T-helper 2 cell treated with Interferon-gamma antibody and Interleukin-4, amounts not matched to agents 100 ng/mL and 5 ng/mL, for 36 hours (primary cell): ENCODE measurements around the gene PFN4. TPM values are rescaled to one million over a fixed set of nuclear protein-coding genes. Genes with fewer than 3 reads are reported as not detected.
"Not testable (repeated sequence)": the region's sequence is repeated elsewhere in the genome, so short reads cannot be mapped to it uniquely, and the experiment has no call there.

Source experiments
- intact Hi-C: fragments of 100-400 bp; cut with micrococcal nuclease; formaldehyde crosslinking; loops from one replicate; pipeline ENCODE4 v1.15.1; 2023
- total RNA-seq: library from RNA; stranded (reverse); gene quantifications from 2 replicates; pipeline ENCODE4 v1.2.3, GENCODE V29; 2022

Gene PFN4
- total RNA-seq, 1 donor from 2014 or later: not detected

- intact Hi-C loops: no loop called here
These were observed 8.1 kb downstream of the PFN4 start for GRCh38 chr2:24115057-24115456.

DNA sequence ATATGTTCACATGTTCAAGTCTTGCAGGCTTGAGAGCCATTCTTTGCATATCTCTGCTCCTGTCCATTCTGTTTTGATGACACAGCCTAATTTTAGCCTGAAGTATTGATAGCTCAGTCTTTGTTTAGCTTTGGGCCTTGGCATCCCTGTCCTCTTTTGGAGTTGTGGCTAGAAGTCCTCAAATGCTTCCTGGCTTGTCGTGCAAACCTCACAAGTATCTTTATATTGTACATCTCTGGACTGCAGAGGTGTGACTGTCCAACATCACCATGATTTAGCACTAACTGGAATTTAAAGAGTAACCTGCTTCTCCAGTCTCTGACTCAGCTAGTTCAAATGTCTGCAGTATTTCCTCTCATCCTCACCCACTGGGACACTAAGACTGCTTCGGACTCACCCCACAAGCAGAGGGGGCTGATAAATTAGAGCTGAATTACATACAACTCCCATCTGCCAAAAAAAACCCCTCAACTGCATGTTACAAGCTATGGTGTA is 11.7 kb downstream of the PFN4 start:
- intact Hi-C loops: no loop called here

- intact Hi-C loops: no loop called here
These were observed 12.4 kb downstream of the PFN4 start for GRCh38 chr2:24110660-24111303.

DNA sequence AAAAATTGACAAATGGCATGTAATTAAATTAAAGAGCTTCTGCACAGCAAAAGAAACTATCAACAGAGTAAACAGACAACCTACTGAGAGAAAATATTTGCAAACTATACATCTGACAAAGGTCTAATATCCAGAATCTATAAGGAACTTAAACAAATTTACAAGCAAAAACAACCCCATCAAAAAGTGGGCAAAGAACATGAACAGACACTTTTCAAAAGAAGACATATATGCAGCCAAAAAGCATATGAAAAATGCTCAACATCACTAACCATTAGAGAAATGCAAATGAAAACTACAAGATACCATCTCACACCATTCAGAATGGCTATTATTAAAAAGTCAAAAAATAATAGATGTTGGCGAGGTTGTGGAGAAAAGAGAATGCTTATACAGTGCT is 13.7 kb downstream of the PFN4 start:
- intact Hi-C loops: not testable (repeated sequence)

GRCh38 chr2:24107336-24107735 is 15.8 kb downstream of the PFN4 start:
- intact Hi-C loops: no loop called here

- intact Hi-C loops: no loop called here
These were observed 16.3 kb downstream of the PFN4 start for GRCh38 chr2:24106786-24107185.

DNA sequence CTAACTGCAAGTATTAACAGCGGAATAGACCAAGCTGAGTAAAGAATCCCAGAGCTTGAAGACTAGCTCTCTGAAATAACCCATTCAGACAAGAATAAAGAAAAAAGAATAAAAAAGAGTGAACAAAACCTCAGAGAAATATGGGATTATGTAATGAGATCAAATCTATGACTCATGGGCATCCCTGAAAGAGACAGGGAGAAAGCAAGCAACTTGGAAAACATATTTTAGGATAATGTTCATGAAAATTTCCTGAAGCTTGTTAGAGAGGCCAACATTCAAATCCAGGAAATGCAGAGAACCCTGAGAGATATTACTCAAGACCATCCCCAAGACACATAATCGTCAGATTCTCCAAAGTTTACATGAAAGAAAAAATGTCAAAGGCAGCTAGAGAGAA is 17.3 kb downstream of the PFN4 start:
- intact Hi-C loops: no loop called here

DNA sequence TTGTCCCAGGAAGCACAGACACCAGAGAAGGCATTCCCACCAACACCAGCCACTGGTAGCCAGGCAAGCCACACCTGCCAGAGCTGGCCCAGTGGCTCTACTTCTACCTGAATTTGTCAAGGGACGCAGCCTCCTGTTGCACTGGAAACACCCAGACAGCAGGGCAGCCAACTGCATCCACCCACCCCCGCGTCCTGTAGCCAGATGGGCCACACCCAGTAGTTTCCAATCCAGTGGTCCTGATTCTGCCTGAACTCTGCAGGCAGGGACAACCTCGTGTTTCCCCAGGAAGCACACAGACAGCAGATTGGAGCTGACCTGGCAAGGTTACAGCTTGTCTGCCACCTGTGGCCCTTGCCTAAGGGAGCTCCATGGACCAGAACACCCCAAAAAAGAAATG is 18.2 kb downstream of the PFN4 start:
- intact Hi-C loops: no loop called here

DNA sequence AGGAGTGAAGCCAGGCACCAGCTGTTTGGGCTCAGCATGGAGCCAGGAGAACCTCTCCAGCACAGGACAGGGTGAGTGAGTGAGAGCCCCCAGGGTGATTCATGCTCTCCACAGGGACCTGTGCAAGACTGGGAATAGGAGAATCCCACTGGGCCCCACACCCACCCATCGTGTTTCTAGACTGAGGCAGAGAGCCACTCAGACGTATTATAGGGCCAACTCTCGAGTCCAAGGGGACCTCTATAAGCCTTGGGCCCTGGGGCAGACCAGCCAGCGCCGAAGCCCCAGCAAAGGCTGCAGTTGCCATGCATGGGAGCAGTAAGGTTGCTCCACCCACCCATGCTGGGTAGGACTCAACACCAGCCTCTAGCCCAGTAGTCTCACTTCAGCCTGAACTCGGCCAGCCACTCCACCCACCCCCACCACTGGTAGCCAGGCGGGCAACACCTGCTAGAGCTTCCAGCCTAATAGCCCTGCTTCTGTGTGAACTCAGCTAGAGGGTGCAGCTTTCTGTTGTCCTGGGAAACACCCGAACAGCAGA is 19.0 kb downstream of the PFN4 start:
- intact Hi-C loops: no loop called here

GRCh38 chr2:24102677-24103076 is 20.5 kb downstream of the PFN4 start:
- intact Hi-C loops: no loop called here

DNA sequence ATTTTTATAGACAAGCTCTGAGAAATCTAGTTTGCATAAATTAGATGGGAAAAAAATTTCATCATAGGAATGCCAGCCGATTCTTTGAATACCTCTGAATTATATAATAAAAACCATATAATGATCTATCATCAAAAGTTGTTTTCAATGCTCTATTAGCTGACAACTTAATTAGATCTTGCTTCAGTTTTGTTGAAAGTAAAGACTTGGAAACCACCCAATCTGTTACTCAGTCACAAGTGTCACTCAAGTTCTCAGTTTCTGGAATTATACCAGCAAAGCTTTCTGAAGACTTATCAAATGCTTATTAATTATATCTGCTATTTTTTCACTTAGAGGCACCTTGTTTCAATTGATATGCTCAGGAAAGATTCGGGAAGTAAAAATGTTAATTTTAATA is 21.1 kb downstream of the PFN4 start:
- intact Hi-C loops: no loop called here

DNA sequence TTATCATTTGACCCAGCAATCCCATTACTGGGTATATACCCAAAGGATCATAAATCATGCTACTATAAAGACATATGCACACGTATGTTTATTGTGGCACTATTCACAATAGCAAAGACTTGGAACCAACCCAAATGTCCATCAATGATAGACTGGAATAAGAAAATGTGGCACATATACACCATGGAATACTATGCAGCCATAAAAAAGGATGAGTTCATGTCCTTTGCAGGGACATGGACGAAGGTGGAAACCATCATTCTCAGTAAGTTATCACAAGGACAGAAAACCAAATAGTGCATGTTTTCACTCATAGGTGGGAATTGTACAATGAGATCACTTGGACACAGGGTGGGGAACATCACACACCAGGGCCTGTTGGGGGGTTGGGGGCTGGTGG is 22.4 kb downstream of the PFN4 start:
- intact Hi-C loops: not testable (repeated sequence)

GRCh38 chr2:24095171-24095677 is 27.9 kb downstream of the PFN4 start:
- intact Hi-C loops: not testable (repeated sequence)

DNA sequence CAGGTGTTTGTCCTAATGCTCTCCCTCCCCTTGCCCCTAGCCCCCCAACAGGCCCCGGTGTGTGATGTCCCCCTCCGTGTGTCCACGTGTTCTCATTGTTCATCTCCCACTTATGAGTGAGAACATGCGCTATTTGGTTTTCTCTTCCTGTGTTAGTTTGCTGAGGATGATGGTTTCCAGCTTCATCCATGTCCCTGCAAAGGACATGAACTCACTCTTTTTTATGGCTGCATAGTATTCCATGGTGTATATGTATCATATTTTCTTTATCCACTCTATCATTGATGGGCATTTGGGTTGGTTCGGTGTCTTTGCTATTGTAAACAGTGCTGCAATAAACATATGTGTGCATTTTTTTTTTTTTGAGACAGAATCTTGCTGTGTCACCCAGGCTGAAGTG is 29.9 kb downstream of the PFN4 start:
- intact Hi-C loops: not testable (repeated sequence)

GRCh38 chr2:24088821-24089359 is 34.2 kb downstream of the PFN4 start:
- intact Hi-C loops: no loop called here

DNA sequence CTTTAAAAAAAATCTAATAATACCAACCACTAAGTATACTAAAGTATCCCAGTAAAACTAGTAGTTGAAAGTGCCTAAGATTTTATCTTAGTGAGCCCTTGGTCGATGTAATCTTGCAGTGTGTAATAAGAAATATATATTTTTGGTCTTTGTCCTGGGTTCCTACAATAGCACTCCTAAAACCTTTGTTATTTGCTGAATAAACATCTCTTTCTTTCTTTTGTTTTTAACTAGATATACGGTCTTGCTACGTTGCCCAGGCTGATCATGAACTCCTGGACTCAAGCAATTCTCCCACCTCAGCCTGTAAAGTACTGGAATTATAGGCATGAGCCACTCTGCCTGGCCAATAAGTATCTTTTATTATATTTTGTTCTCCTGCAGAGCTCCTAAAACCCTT is 36.1 kb downstream of the PFN4 start:
- intact Hi-C loops: no loop called here

DNA sequence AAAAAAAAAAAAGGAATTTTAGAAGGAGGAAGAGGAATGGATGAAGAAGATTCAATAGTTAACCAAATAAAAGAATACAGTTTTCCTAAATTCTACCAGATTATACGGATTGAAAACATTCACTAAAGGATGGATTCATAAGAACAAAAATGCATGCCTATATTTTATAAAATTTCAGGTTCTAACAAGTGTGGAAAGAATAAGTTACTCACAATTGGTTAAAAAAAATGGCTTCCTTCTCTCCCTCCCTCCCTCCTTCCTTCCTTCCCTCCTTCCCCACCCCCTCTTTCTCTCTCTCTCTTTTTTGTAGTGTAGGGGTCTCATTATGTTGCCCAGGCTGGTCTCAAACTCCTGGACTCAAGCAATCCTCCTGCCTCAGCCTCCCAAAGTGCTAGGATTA is 36.9 kb downstream of the PFN4 start:
- intact Hi-C loops: no loop called here

GRCh38 chr2:24085200-24085489 is 38.0 kb downstream of the PFN4 start:
- intact Hi-C loops: loop anchor here (2.0 kb wide), 2 partner anchors 38 to 298 kb away; partner anchors contain the start of gene WDCP

- intact Hi-C loops: loop anchor here (1.0 to 2.0 kb wide), 5 partner anchors 8 to 298 kb away; partner anchors contain the start of genes SF3B6 and WDCP
These were observed 38.5 kb downstream of the PFN4 start, which contains the start of gene TP53I3 for GRCh38 chr2:24084386-24085199. TP53I3 (minus strand) TSS chr2:24084834; CDS start chr2:24084326, 508 bp downstream.

DNA sequence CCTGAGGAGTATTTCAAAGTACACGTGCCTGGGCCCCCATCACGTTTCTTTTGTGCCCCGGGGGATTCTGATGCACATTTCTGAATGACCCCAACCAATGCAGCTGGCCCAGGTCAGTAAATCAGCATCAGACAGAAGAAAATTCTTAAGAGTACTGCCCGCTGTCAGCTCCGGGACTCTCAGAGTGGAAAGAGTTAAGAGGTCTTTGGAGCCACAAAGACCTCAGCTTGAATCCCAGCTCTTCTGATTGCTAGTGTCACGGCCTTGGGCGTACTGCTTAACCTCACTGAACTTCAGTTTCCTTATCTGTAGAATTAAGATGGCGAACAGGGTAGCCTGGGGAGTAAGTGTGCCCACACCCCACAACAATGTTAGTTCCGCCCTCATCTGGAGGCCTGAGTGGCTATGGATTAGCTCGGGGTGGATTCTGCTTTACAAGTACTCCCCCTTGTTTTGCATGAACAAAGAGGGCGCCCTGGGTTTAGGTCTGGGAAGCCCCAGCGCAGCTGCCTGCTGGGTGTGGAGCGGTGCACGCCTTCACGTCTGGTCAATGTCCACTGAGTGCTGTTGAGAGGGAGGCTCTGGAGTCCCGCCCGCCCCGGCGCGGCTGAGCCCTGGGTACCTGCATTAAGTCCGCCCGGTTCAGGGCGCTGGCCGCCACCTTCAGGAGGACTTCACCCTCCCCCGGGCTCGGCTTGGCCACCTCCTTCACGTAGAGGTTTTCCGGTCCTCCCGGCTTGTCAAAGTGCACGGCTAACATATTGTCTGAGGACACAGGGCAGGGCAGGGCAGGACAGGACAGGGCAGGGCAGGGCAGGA is 39.4 kb downstream of the PFN4 start:
- intact Hi-C loops: loop anchor here (1.0 to 2.0 kb wide), 5 partner anchors 7 to 299 kb away; partner anchors contain the start of genes SF3B6 and WDCP
